NCI-H1436 (cell line): ENCODE data around the gene ITIH1.
"Not testable (repeated sequence)": the region's sequence is repeated elsewhere in the genome, so short reads cannot be mapped to it uniquely, and the experiment has no call there.

Experiments
- DNase-seq: peaks from one replicate; lab custom pipeline; 2025; lab: John Stamatoyannopoulos, UW

ITIH1 gene, protein sequence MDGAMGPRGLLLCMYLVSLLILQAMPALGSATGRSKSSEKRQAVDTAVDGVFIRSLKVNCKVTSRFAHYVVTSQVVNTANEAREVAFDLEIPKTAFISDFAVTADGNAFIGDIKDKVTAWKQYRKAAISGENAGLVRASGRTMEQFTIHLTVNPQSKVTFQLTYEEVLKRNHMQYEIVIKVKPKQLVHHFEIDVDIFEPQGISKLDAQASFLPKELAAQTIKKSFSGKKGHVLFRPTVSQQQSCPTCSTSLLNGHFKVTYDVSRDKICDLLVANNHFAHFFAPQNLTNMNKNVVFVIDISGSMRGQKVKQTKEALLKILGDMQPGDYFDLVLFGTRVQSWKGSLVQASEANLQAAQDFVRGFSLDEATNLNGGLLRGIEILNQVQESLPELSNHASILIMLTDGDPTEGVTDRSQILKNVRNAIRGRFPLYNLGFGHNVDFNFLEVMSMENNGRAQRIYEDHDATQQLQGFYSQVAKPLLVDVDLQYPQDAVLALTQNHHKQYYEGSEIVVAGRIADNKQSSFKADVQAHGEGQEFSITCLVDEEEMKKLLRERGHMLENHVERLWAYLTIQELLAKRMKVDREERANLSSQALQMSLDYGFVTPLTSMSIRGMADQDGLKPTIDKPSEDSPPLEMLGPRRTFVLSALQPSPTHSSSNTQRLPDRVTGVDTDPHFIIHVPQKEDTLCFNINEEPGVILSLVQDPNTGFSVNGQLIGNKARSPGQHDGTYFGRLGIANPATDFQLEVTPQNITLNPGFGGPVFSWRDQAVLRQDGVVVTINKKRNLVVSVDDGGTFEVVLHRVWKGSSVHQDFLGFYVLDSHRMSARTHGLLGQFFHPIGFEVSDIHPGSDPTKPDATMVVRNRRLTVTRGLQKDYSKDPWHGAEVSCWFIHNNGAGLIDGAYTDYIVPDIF

DNA sequence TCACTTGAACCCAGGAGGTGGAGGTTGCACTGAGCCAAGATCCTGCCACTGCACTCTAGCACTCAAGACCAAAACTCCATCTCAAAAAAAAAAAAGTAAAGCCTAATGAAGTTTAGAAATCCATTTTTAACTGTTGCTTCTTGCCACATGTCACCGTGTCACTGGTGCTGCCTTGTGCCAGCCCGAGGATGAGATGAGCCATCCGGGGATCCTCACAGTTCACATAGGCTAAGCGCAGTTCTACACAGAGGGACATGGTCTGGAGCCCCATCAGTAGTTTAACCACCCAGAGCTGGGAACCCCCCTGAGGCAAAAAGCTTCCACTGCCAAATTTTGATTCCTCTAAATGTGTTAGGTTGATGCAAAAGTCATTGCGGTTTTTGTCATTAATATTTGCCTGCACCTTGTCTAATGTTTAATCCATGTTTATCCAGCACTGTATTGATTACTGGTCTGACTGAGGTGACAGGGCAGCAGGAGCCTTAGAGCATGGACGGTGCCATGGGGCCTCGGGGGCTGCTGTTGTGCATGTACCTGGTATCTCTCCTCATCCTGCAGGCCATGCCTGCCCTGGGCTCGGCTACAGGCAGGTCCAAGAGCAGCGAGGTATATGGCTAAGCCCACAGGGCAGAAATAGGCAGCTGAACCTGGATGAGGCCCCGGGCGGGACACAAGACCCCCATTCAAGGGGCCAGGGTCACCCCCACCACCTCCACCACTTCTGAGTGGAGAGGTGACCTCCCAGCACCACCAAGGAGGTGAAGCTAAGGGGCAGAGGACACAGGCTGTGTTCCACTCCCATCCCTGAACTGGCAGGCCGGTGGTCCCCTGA is at the start of gene ITIH1:
ITIH1 (plus strand) TSS at position 473 of the 832 bp plus-strand sequence; CDS start at position 490, 17 bp downstream.
- no peak for DNase-seq

DNA sequence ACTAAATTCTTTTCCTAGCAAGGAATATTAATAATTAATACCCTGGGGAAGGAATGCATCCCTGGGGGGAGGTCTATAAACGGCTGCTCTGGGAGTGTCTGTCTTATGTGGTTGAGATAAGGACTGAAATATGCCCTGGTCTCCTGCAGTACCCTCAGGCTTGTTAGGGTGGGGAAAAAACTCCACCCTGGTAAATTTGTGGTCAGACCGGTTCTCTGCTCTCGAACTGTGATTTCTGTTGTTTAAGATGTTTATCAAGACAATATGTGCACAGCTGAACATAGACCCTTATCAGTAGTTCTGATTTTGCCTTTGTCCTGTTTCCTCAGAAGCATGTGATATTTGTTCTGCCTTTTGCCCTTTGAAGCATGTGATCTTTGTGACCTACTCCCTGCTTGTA is 48.6 kb upstream of the ITIH1 start:
- DNase-seq = not testable (repeated sequence)

DNA sequence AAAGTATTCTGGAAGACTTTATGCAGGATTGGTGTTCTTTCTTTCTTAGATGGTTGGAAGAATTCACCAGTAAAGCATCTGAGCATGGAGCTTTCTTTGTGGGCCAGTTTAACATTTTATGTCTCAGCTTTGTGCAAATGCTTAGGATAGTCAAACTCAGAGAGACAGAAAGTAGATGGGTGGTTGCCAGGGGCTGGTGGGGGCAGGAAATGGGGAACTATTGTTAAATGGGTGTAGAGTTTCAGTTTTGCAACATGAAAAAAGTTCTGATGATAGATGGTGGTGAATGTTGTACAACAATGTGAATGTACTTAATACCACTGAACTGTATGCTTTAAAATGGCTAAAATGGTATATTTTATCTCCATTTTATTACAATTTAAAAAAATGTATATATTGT is 46.7 kb upstream of the ITIH1 start:
- no peak for DNase-seq

DNA sequence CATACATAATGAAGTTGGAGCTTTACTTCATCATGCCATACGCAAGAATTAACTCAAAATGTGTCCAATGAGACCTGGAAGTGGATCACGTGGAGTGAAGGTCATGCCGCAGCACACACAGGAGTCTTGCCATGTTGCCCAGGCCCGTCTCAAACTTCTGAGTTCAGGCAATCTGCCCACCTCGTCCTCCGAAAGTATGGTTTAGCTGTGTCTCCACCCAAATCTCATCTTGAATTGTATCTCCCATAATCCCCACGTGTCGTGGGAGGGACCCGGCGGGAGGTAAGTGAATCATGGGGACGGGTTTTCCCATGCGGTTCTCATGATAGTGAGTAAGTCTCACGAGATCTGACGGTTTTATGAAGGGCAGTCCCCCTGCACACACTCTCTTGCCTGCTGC is 45.8 kb upstream of the ITIH1 start:
- DNase-seq = no peak

DNA sequence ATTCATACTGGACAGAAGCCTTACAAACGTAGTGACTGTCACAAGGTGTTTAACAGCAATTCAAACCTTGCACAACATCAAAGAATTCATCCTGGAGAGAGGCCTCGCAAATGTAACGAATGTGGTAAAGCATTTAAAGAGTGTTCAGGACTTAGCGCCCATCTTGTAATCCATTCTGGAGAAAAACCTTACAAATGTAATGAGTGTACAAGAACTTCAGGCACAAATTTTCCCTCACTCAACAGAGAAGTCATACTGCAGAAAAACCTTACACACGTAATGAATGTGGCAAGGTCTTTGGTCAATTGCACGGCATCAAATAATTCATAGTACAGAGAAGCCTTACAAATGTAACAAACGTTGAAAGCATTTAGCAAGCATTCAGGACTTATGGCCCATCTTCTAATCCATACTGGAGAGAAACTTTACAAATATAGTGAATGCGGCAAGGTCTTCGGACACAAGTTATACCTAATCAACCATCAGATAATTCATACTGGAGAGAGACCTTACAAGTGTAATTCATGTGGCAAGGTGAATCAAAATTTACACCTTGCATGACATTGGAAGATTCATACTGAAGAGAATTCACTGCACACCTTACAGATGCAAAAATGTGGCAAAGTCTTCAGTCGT is 44.0 kb upstream of the ITIH1 start:
- no peak for DNase-seq

DNA sequence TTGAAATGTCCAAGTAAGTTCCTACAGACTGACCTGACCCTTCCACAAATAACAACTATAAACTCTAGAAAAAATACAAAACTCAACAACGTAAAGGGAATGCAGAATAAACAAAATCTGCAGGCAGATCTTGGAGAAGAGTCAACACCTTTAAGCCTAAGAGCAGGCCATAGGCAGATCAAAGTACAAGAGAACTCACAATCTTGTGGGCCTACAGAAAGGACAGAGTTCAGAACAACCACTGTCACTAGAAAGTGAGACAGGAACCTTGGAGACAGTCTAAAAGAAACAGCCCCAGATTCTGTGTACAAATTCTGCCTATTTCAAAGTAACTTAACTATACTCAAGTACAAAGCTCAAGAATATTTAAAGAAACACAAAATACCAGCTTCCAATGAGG is 37.7 kb upstream of the ITIH1 start:
- DNase-seq = no peak

DNA sequence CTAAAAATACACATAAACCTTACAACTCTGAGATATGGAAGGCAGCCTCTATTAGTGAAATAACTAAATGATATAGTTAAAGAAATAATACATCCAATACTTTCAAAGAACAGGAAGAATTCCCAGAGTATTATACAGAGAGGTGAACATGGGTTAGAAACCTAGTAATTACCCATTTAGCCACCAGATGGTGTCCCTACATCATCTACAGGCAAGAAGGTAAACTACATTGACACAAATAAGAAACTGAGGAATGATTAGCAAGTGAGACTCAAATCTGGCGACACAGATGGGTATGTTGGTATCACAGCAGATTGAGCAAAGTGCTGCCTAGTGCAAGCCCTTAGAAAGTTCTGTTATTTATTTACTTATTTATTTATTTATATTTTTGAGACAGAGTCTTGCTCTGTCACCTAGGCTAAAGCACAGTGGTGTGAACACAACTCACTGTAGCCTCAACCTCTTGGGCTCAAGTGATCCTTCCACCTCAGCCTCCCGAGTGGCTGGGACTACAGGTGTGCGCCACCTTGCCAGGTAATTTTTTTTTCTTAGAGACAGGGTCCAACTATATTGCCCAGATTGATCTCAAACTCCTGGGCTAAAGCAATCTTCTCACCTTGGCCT is 34.9 kb upstream of the ITIH1 start:
- no peak for DNase-seq

DNA sequence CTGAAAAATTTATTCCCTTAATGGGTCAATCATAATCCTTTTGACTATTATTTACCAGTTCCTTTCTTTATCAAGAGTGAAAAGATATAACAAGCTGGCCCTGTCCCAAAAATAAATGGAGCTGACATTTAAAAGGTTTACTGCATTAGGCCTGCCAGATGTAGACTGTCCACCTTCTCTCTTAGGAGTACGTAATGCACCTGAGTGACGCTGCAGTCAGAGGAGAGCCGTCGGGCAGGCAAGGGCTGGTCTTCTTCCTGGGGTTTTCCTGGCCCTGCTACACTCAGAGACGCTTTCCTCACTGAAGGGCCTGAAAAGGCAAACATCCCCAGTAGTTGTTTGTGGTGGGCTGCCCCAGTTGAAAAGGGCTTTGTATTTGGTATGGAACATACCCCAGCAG is 34.2 kb upstream of the ITIH1 start:
- DNase-seq = no peak

DNA sequence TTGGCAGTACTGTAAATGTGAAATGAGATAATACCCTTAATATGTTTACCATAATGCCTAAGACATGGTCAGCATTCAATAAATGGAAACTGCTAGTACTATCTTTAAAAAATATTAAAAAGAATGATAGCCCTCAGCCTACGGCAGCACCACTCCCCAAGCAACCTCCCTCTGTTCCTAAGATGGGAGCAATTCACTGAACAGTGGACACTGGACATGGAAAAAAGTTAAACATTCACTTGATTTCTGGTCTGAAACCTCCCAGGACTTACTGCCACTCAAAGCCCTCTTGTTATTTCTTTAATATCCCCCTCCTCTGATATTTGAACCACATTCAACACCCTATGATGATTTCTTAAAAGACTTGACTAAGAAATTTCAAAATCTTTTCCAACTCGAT is 33.7 kb upstream of the ITIH1 start:
- no peak for DNase-seq

DNA sequence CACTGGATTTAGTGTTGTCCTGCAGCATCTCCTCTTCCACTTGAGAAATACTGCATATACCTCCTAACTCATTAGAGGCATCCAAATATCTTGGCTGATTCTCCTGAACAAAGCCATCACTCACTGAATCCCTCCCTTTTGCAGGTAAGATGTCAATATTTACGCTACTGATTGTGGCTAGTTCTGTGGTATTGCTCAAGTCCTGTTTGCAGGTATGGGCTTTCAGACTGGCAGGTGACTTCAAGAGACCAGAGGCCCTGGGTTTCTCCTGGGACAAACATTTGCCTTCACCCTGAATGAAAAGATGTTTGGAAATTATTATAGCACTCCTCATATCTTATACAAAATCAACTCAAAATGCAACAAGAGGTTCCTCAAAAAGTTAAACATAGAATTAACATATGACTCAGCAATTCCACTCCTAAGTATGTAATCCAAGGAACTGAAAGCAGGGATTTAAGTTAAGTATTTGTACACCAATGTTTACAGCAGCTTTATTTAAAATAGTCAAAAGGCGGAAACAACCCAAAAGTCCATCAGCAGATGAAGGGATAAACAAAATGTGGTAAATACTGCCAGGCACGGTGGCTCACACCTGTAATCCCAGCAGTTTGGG is 25.2 kb upstream of the ITIH1 start:
- DNase-seq = no peak

DNA sequence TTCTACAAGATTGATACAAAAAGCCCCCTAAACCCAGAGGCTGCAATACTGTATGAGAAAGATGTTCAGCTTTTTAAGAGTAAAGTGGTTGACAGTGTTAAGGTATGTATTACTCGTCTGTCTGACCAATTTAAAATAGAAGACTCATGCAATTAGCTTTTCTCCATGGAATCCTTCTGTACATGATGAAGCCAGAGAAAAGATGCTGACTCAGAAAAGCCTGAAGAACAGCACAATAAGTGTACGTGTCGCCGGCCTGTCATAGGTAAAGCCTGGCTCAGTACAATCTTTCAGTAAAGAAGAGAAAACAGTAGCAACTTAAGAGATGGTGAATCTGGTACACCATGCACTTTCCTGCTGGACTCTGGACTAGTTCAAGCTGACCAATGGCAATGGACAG is 23.0 kb upstream of the ITIH1 start:
- no peak for DNase-seq

DNA sequence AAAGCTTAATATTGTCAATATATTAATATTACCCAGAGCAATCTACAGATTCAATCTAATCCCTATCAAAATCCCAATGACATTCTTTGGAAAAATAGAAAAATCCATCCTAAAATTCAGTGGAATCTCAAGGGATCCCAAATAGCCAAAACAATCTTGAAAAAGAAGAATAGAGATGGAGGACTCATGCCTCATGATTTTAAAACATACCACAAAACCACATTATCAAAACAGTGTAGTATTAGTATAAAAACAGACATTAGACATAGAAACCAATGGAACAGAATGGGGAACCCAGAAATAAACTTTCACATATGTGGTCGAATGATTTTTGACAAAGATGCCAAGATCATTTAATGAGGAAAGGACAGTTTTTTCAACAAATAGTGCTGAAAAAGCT is 21.3 kb upstream of the ITIH1 start:
- DNase-seq = no peak

DNA sequence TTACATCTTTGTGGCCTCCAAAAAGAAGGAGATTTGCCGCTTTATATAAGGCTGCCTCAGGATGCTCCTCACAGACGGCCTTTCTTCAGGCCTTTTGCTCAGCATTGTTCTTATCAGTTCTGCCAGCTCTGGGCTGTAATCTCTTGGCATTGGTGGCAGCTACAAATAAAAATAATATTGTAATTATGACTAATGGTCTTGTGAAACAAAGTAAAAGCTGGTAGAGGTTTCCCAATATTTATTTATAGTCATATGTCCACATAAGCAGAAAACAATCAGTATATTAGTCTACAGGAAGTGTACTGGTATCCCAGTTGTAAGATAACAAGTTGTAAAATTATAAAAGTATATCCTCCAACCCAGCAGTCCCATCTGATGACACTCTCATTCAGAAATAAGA is 13.9 kb upstream of the ITIH1 start:
- no peak for DNase-seq

DNA sequence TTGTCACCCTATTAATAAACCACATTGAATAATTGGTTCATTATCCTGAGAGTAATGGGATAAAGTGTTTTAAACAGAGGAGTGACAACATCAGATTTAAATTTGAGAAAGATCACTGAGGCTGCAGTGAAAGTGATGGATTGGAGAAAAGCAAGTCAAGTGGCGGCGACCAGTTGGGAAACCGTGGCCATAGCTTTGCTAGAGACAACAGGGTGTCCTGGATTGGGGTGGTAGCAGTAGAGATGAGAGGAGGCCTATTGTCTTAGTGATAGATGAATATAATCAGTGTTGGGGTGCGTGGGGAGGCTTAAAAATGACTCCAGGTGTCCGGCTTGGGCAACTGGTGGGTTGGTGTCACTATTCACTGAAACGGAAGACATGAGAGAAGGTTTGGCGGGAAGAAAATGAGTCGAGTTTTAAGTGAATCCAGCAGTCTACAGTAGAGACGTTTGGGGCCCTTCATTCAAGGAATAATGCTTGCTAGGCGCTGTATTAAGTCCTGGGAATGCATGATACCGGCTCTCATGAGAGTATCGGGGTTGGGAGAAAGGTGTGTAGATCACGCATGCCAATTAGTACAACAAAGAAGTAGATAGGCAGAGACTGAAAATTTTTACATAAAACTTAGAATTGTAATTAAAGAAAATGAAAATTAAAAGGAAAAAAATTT is 7.5 kb upstream of the ITIH1 start:
- no peak for DNase-seq

DNA sequence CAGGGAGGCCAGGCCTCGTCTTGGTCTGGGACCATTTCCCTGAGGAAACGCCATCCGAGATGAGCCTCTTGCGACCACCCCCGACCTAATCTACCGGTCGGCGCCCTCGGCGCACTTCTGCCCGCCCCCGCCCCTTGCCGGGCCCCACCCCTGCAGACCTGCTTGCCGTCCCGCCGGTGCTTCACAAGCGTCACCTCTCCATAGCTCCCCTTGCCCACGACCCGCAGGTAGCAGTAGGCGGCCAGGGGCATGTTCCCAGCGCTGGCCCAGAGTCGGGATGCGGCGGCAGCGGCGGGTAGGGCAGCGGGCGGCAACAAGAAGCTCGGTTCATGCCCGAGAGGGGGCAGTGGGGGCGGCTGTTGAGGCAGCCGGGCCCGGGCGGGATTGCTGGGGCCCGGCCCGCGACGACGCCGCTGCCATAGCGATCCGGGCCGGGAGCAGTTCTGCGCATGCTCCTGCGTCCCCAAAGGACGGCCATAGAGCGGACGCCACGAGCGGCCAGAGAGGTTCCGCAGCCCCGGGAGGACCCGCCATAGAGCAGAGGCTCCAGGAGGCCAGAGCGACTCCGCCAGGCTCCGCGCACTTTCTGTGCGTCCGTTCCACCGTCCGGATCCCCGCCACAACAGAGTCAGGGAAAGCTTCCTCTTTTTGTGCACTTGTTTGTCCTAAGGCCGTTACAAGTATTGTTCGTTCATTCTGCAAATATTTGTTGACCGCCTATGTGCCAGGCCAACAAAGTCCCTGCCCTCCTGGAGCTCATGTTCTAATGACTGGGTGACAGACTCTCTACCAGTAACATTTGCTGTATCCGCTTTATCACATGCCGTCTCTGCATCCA is 6.7 kb upstream of the ITIH1 start, which contains the start of gene NEK4:
NEK4 (minus strand) TSS at position 445 of the 838 bp plus-strand sequence; CDS start at position 251, 194 bp downstream.
- peak; percentile 73 for DNase-seq

DNA sequence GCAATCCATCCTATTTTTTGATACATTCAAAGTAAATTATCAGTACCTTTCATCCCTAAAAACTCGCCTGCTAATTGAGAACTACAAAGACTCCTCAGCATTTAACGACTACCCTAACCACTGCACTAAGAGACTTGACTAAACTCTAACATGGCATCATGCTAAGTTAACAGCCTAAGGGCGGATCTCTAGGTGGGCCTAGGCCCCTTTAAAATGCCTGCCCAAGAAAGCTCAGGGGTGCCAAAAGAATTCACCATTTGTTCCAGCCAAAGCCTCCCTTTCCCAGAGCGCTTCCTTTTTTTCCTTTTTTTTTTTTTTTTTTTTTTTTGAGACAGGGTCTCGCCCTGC is 6.1 kb upstream of the ITIH1 start:
- no peak for DNase-seq

DNA sequence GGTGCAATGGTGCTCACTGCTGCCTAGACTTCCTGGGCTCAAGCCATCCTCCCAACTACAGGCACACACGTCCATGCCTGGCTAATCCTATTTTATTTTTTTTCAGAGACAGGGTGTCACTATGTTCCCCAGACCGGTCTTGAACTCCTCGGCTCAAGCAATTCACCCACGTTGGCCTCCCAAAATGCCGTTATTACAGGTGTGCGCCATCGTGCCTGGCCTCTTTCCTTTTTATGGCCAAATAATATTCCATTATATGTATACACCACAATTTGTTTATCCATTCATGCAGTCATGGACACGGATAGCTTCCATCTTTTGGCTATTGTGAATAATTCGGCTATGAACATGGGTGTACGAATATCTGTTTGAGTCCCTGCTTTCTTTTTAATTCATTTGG is 5.7 kb upstream of the ITIH1 start:
- DNase-seq = no peak

DNA sequence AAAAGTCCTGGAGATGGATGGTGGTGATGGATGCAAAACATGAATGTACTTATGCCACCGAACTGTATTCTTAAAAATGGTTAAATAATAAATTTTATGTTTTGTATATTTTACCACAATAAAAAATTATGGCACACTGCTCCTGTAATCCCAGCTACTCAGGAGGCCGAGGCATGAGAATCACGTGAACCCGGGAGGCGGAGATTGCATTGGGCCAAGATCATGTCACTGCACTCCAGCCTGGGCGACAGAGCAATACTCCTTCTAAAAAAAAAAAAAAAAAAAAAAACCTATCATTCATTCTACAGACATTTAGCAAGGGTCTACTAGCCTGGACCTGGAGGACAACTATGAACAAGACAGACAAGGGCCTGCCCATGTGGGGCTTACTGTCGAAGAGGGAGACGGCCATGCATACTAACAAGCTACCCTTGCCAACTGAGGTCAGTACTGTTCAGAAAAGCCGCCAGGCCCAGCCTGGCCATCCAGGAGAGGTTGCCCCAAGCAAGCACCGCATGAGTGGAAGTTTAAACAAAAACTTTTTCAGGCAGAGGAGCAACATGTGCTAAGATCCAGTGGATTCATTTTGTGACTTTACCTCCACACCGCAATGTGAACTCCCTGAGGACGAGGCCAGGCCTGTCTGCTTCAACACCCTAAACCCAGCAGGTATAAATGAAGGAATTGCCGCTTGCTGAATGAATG is 3.9 kb upstream of the ITIH1 start:
- no peak for DNase-seq
